ENCODE data around the gene FA2H.

DNA sequence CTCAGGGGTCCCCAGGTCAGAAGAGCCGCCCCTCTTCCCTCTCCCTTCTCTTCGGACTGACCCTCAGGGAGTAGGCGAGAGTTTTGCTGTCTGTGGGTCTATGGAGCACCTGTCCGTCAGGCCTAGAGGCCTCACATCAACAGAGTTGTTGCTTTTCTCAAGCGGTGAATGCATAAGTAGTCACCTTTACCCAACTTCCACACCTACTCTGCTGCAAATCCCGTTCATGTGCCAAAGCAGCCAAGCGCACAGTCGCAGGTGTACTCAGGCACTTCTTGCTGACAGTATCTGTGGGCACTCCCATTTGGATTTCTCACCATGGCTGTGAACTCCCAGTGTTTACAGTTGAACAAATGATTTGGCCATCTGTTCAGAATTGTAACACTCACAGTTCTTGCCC is 4.0 kb upstream of the FA2H start:
- TF ChIP-seq, protein P1, sequence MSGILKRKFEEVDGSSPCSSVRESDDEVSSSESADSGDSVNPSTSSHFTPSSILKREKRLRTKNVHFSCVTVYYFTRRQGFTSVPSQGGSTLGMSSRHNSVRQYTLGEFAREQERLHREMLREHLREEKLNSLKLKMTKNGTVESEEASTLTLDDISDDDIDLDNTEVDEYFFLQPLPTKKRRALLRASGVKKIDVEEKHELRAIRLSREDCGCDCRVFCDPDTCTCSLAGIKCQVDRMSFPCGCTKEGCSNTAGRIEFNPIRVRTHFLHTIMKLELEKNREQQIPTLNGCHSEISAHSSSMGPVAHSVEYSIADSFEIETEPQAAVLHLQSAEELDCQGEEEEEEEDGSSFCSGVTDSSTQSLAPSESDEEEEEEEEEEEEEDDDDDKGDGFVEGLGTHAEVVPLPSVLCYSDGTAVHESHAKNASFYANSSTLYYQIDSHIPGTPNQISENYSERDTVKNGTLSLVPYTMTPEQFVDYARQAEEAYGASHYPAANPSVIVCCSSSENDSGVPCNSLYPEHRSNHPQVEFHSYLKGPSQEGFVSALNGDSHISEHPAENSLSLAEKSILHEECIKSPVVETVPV (CRISPR knock-in tag; IDR thresholded peaks at IDR 0.05), result no peak
- TF ChIP-seq ZNF70 (CRISPR knock-in tag; IDR thresholded peaks at IDR 0.05) (no peak), PPARA (CRISPR knock-in tag; IDR thresholded peaks at IDR 0.05; ENCODE audit: borderline replicate concordance) (no peak), ZNF565 (CRISPR knock-in tag; conservative IDR thresholded peaks at IDR 0.05; ENCODE audit: low read depth) (no peak), ARNTL (CRISPR knock-in tag; IDR thresholded peaks at IDR 0.05; ENCODE audit: borderline replicate concordance, low read depth) (no peak), ZFP3 (CRISPR knock-in tag; IDR thresholded peaks at IDR 0.05) (no peak), ZFP30 (CRISPR knock-in tag; IDR thresholded peaks at IDR 0.05) (no peak), ZNF8 (CRISPR knock-in tag; IDR thresholded peaks at IDR 0.05) (no peak), OSR1 (CRISPR knock-in tag; IDR thresholded peaks at IDR 0.05) (no peak)
- TF ChIP-seq, protein P2, sequence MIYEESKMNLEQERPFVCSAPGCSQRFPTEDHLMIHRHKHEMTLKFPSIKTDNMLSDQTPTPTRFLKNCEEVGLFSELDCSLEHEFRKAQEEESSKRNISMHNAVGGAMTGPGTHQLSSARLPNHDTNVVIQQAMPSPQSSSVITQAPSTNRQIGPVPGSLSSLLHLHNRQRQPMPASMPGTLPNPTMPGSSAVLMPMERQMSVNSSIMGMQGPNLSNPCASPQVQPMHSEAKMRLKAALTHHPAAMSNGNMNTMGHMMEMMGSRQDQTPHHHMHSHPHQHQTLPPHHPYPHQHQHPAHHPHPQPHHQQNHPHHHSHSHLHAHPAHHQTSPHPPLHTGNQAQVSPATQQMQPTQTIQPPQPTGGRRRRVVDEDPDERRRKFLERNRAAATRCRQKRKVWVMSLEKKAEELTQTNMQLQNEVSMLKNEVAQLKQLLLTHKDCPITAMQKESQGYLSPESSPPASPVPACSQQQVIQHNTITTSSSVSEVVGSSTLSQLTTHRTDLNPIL (CRISPR knock-in tag; IDR thresholded peaks at IDR 0.05; ENCODE audit: low read depth), result no peak

All from SK-N-SH treated with all-trans-retinoic acid at 6 μM for 48 hours (cell line).